Hematopoietic multipotent progenitor cell treated with erythropoietin and hydrocortisone succinate and interleukin-3 and kit ligand, for 17 days (in vitro differentiated cells): ENCODE data around the gene ADAM8.

ENCODE experiments used
- DNase-seq: peaks from one replicate; pipeline ENCODE4 v3.0.0-alpha.2; 2015; ENCODE audit warnings: low spot score

ADAM8 gene

DNA sequence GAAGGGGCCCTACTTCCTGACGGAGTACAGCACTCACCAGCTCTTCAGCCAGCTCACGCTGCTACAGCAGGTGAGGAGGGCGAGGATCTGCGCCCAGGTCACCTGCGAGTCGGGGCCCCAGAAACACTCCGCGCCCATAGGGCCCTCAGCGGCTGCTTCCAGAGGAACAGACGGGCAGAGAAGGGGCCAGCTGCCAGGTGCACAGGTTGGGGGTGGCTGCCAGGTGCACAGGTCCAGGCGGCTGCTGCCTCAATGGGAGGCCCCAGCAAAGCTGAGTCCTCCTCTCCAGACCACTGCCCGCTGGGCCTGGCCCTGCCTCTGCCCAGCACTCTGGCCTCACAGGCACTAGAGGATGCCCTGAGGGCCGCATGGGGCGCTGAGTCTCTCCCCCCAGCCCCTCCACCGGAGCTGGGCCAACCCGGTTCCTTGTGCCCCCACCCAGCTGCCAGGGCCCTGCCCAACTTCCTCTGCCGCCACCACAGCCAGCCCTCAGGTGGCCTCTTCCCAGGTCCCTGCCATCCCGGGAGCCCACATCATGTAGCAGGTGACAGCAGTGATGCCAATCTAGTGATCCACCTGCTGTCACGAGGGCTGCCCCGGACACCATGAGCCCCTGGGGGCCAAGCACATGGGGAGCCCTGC lies 63.7 kb downstream of the ADAM8 start:
- no peak for DNase-seq
